Progenitor cell of endocrine pancreas (in vitro differentiated cells): ENCODE data around the gene CISH. TPM values are rescaled to one million over a fixed set of nuclear protein-coding genes. Genes with fewer than 3 reads are reported as not detected.

ENCODE experiments used
- DNase-seq: peaks from one replicate; pipeline ENCODE4 v3.0.0; 2021; ENCODE audit warnings: low spot score; ENCODE audit not compliant: unreplicated experiment
- H3K27ac Mint-ChIP-seq: 2 replicates; pipeline ENCODE4 v1.8.0; 2021; ENCODE audit warnings: mild to moderate bottlenecking, moderate library complexity, mixed read lengths
- H3K27me3 Mint-ChIP-seq: 2 replicates; pipeline ENCODE4 v1.8.0; 2021; ENCODE audit warnings: mixed read lengths
- H3K36me3 Mint-ChIP-seq: 2 replicates; pipeline ENCODE4 v1.8.0; 2022; ENCODE audit warnings: mixed read lengths; ENCODE audit not compliant: insufficient read depth
- H3K4me1 Mint-ChIP-seq: 2 replicates; pipeline ENCODE4 v1.8.0; 2021; ENCODE audit warnings: low read depth, mixed read lengths
- H3K4me3 Mint-ChIP-seq: 2 replicates; pipeline ENCODE4 v1.8.0; 2021; ENCODE audit warnings: low read depth, mild to moderate bottlenecking, moderate library complexity, mixed read lengths
- H3K9me3 Mint-ChIP-seq: 2 replicates; pipeline ENCODE4 v1.8.0; 2021; ENCODE audit warnings: low read depth, mixed read lengths
- CTCF ChIP-seq: fragments of 200-600 bp; sonication (generic); IDR thresholded peaks from one replicate; pipeline ENCODE4 v1.5.0; 2021; ENCODE audit warnings: antibody characterized with exemption, mild to moderate bottlenecking; ENCODE audit not compliant: unreplicated experiment
- total RNA-seq: library from RNA; stranded (reverse); gene quantifications from 2 replicates; pipeline ENCODE4 v1.2.1, GENCODE V29; 2021

Gene CISH
- total RNA-seq, 1 donor from 2014 or later, result 5.2 TPM

DNA sequence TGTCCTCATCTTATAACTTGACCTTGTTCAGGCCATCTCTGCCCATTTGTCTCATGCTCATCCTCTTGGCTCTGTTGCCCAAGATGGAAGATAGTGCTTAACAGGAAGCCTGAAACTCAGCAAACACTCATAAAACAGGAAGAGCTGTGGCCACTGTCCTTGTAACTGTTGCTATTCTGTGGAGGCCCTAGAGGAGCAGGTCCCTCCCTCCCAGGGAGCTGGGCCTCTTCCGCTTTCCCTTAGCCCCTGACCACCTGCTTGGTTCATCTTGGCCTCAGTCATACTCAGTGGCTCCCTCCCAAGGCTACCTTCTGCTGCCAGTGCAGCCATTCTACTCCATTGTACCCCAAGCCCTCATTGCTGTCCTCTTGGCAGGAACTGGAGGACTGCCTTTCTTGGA is 8.8 kb upstream of the CISH start:
- no peak for TF ChIP-seq CTCF
- no peak overlapping the region for H3K27ac Mint-ChIP-seq
- H3K9me3 Mint-ChIP-seq, result no peaks in the 10 kb centered on the region

GRCh38 chr3:50617911-50618481 is 6.4 kb upstream of the CISH start:
- no peak for DNase-seq
- H3K4me1 Mint-ChIP-seq, result peaks cover 10% of the 10 kb centered on the region
- no peaks in the 10 kb centered on the region for H3K36me3 Mint-ChIP-seq

More for the DNA sequence above, 8.8 kb upstream of the CISH start:
- Mint-ChIP-seq H3K27me3 (no peaks in the 10 kb centered on the region), H3K36me3 (no peaks in the 10 kb centered on the region), H3K4me1 (peaks cover 11% of the 10 kb centered on the region), H3K4me3 (no peak overlapping the region)
- DNase-seq, result no peak

GRCh38 chr3:50617096-50617791 is 5.7 kb upstream of the CISH start, which contains the start of gene MAPKAPK3:
TSS of gene MAPKAPK3 (plus strand) at chr3:50617151. CDS start at chr3:50617566, 415 bp downstream.
- H3K36me3 Mint-ChIP-seq, result no peaks in the 10 kb centered on the region
- no peak for DNase-seq
- H3K9me3 Mint-ChIP-seq, result no peaks in the 10 kb centered on the region
- peaks cover 15% of the 10 kb centered on the region for H3K27me3 Mint-ChIP-seq
- peaks cover 15% of the 10 kb centered on the region for H3K4me1 Mint-ChIP-seq
- H3K4me3 Mint-ChIP-seq, result peak within 1 kb of the TSS; percentile 84
- peak; percentile 20 for TF ChIP-seq CTCF
- peak within 1 kb of the TSS; percentile 95 for H3K27ac Mint-ChIP-seq

More at GRCh38 chr3:50617911-50618481, 6.4 kb upstream of the CISH start:
- peak overlapping the region; percentile 77 for H3K27ac Mint-ChIP-seq
- TF ChIP-seq CTCF, result no peak
- peak overlapping the region; percentile 84 for H3K4me3 Mint-ChIP-seq
- no peaks in the 10 kb centered on the region for H3K9me3 Mint-ChIP-seq
- H3K27me3 Mint-ChIP-seq, result peaks cover 8% of the 10 kb centered on the region

DNA sequence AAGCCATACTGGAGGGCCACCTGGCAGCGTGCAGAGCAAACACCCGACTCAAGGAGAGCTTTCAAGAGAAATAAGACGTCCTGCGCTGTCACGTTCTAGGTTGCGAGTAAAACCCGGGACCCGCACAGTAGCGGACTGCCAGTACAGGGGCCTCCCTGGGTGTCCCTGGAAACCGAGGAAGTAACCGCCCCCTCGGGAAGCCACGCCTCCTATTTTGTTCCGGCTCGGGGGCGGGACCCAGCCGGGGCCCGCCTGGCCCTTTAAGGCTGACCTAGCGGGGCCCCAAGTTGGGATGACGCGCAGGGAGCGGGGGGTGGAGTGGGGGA is 5.2 kb upstream of the CISH start:
- H3K27ac Mint-ChIP-seq, result peak overlapping the region; percentile 93
- H3K36me3 Mint-ChIP-seq, result no peaks in the 10 kb centered on the region
- no peaks in the 10 kb centered on the region for H3K9me3 Mint-ChIP-seq
- no peak for TF ChIP-seq CTCF
- DNase-seq, result peak; percentile 90
- peaks cover 18% of the 10 kb centered on the region for H3K27me3 Mint-ChIP-seq
- H3K4me1 Mint-ChIP-seq, result peaks cover 19% of the 10 kb centered on the region
- H3K4me3 Mint-ChIP-seq, result peak overlapping the region; percentile 84

GRCh38 chr3:50616003-50616769 is 4.6 kb upstream of the CISH start:
- TF ChIP-seq CTCF, result peak; percentile 97
- H3K9me3 Mint-ChIP-seq, result no peaks in the 10 kb centered on the region
- H3K27me3 Mint-ChIP-seq, result peaks cover 18% of the 10 kb centered on the region
- H3K4me3 Mint-ChIP-seq, result peak overlapping the region; percentile 84
- H3K4me1 Mint-ChIP-seq, result peaks cover 19% of the 10 kb centered on the region
- DNase-seq, result peak; percentile 76
- H3K27ac Mint-ChIP-seq, result peak overlapping the region; percentile 93
- H3K36me3 Mint-ChIP-seq, result no peaks in the 10 kb centered on the region
